Measurements from ENCODE around the gene HDAC4.

GRCh38 chr2:239238381-239238780 is 162.4 kb downstream of the HDAC4 start:
- TF ChIP-seq, protein P1, sequence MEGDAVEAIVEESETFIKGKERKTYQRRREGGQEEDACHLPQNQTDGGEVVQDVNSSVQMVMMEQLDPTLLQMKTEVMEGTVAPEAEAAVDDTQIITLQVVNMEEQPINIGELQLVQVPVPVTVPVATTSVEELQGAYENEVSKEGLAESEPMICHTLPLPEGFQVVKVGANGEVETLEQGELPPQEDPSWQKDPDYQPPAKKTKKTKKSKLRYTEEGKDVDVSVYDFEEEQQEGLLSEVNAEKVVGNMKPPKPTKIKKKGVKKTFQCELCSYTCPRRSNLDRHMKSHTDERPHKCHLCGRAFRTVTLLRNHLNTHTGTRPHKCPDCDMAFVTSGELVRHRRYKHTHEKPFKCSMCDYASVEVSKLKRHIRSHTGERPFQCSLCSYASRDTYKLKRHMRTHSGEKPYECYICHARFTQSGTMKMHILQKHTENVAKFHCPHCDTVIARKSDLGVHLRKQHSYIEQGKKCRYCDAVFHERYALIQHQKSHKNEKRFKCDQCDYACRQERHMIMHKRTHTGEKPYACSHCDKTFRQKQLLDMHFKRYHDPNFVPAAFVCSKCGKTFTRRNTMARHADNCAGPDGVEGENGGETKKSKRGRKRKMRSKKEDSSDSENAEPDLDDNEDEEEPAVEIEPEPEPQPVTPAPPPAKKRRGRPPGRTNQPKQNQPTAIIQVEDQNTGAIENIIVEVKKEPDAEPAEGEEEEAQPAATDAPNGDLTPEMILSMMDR (IDR thresholded peaks at IDR 0.05), result no peak
- TF ChIP-seq POLR2A (IDR thresholded peaks at IDR 0.05), result no peak
